DOHH2 (cell line): Measurements from ENCODE around the gene RPS8.

ENCODE experiments used
- H3F3A ChIP-seq: fragments of 200-600 bp; sonication (generic), shearing (Covaris generic); 2 replicates; pipeline ENCODE4 v1.6.0; 2016; ENCODE audit warnings: antibody characterized with exemption, mild to moderate bottlenecking; ENCODE audit not compliant: control insufficient read depth, insufficient read depth
- H3K27ac ChIP-seq: fragments of 200-600 bp; sonication (generic); 2 replicates; pipeline ENCODE4 v1.5.1; 2014; ENCODE audit warnings: low read depth, mild to moderate bottlenecking, low read length, moderate library complexity
- H3K27me3 ChIP-seq: fragments of 200-600 bp; sonication (generic); 2 replicates; pipeline ENCODE4 v1.6.1; 2014; ENCODE audit warnings: mild to moderate bottlenecking, low read length, mixed read lengths; ENCODE audit not compliant: control insufficient read depth
- H3K36me3 ChIP-seq: fragments of 200-600 bp; sonication (generic); 2 replicates; pipeline ENCODE4 v1.6.1; 2014; ENCODE audit warnings: mild to moderate bottlenecking, low read length, moderate library complexity, mixed read lengths; ENCODE audit not compliant: control insufficient read depth
- H3K4me1 ChIP-seq: fragments of 200-600 bp; sonication (generic); 2 replicates; pipeline ENCODE4 v1.6.1; 2014; ENCODE audit warnings: mild to moderate bottlenecking, low read length, mixed read lengths; ENCODE audit not compliant: control insufficient read depth
- H3K4me2 ChIP-seq: fragments of 200-600 bp; sonication (generic); 2 replicates; pipeline ENCODE4 v1.6.0; 2014; ENCODE audit warnings: mild to moderate bottlenecking, low read length, moderate library complexity
- H3K4me3 ChIP-seq: fragments of 200-600 bp; sonication (generic); 2 replicates; pipeline ENCODE4 v1.5.1; 2014; ENCODE audit warnings: mild to moderate bottlenecking, low read length, mixed read lengths
- H3K79me2 ChIP-seq: fragments of 200-600 bp; sonication (generic); 2 replicates; pipeline ENCODE4 v1.6.1; 2014; ENCODE audit warnings: mild to moderate bottlenecking, low read length, mixed read lengths; ENCODE audit not compliant: control insufficient read depth
- H3K9me2 ChIP-seq: fragments of 200-600 bp; sonication (generic); replicated peaks from 2 replicates; pipeline ENCODE4 v1.6.1; 2014; ENCODE audit warnings: mild to moderate bottlenecking, low read length, mixed read lengths; ENCODE audit not compliant: control insufficient read depth
- H3K9me3 ChIP-seq: fragments of 200-600 bp; sonication (generic); 2 replicates; pipeline ENCODE4 v1.6.1; 2014; ENCODE audit warnings: antibody characterized with exemption, low read length, mixed read lengths; ENCODE audit not compliant: control insufficient read depth, insufficient read depth
- H4K20me1 ChIP-seq: fragments of 200-600 bp; sonication (generic); 2 replicates; pipeline ENCODE4 v1.6.0; 2014; ENCODE audit warnings: low read depth, mild to moderate bottlenecking, antibody characterized with exemption, low read length, moderate library complexity; ENCODE audit not compliant: control insufficient read depth, insufficient read depth
- CTCF ChIP-seq: fragments of 200-600 bp; sonication (generic); IDR thresholded peaks from one replicate; pipeline ENCODE4 v1.5.1; 2014; ENCODE audit warnings: antibody characterized with exemption, mild to moderate bottlenecking, low read depth, low read length; ENCODE audit not compliant: poor library complexity, severe bottlenecking
- EZH2phosphoT487 ChIP-seq: fragments of 200-600 bp; sonication (generic); IDR thresholded peaks from 2 replicates; pipeline ENCODE4 v1.6.1; 2017; ENCODE audit warnings: borderline replicate concordance, mild to moderate bottlenecking, antibody characterized with exemption, low read length, moderate library complexity, mixed read lengths

RPS8 gene

GRCh38 chr1:44777969-44778635 lies 2.8 kb downstream of the RPS8 start:
- Histone ChIP-seq H3K4me3 (peak overlapping the region; percentile 99), H3K4me2 (peak overlapping the region; percentile 74), H3K27me3 (no peaks in the 10 kb centered on the region), H3K27ac (peak overlapping the region; percentile 78), H3F3A (peaks cover 73% of the 10 kb centered on the region), H3K9me3 (no peaks in the 10 kb centered on the region), H3K79me2 (peaks cover 54% of the 10 kb centered on the region), H3K36me3 (peaks cover 73% of the 10 kb centered on the region), H3K4me1 (peaks cover 38% of the 10 kb centered on the region), H3K9me2 (no peaks in the 10 kb centered on the region), H4K20me1 (peaks cover 12% of the 10 kb centered on the region)
- TF ChIP-seq EZH2phosphoT487 (no peak), CTCF (no peak)

- Histone ChIP-seq H3K27ac (no peak overlapping the region), H3K4me1 (peaks cover 45% of the 10 kb centered on the region), H3F3A (peaks cover 78% of the 10 kb centered on the region), H3K36me3 (peaks cover 73% of the 10 kb centered on the region), H3K9me2 (no peaks in the 10 kb centered on the region), H3K4me2 (peak overlapping the region; percentile 74; the same call in 1 of the 2 replicates), H3K79me2 (peaks cover 53% of the 10 kb centered on the region), H4K20me1 (peaks cover 12% of the 10 kb centered on the region), H3K27me3 (no peaks in the 10 kb centered on the region), H3K4me3 (peak overlapping the region; percentile 99; the same call in 1 of the 2 replicates), H3K9me3 (no peaks in the 10 kb centered on the region)
- no peak for TF ChIP-seq CTCF
- no peak for TF ChIP-seq EZH2phosphoT487
Measured at GRCh38 chr1:44778705-44779576, 3.6 kb downstream of the RPS8 start.

GRCh38 chr1:44780583-44781121 lies 5.3 kb downstream of the RPS8 start:
- H3K4me1 ChIP-seq, result peaks cover 54% of the 10 kb centered on the region
- H3K27me3 ChIP-seq, result no peaks in the 10 kb centered on the region
- H3K79me2 ChIP-seq, result peaks cover 36% of the 10 kb centered on the region
- H4K20me1 ChIP-seq, result peaks cover 12% of the 10 kb centered on the region
- no peaks in the 10 kb centered on the region for H3K9me2 ChIP-seq
- no peak overlapping the region for H3K4me3 ChIP-seq
- TF ChIP-seq EZH2phosphoT487 (no peak), CTCF (no peak)
- no peak overlapping the region for H3K27ac ChIP-seq
- peaks cover 80% of the 10 kb centered on the region for H3F3A ChIP-seq
- no peak overlapping the region for H3K4me2 ChIP-seq
- no peaks in the 10 kb centered on the region for H3K9me3 ChIP-seq
- H3K36me3 ChIP-seq, result peaks cover 66% of the 10 kb centered on the region
